GM23338 (cell line): ENCODE data around the gene POU1F1. TPM values are rescaled to one million over a fixed set of nuclear protein-coding genes. Genes with fewer than 3 reads are reported as not detected.
A peak's percentile ranks its signal among the peaks of the same experiment; 100 is the strongest.

ENCODE experiments used
- ATAC-seq: fragments of 200-7000 bp; cut with Tn5 transposase; 3 replicates; pipeline ENCODE4 v1.9.1; 2020
- DNase-seq: peaks from one replicate; pipeline ENCODE4 v3.0.0-alpha.2; 2015; ENCODE audit warnings: low spot score
- H2AFZ ChIP-seq: fragments of 200-600 bp; sonication (generic); 2 replicates; pipeline ENCODE4 v1.8.0; 2016; ENCODE audit warnings: antibody characterized with exemption, mild to moderate bottlenecking, moderate library complexity
- H3F3A ChIP-seq: fragments of 200-600 bp; sonication (generic); replicated peaks from 2 replicates; pipeline ENCODE4 v1.8.0; 2017; ENCODE audit warnings: antibody characterized with exemption, mixed run types, low read depth
- H3K27ac ChIP-seq: fragments of 200-600 bp; sonication (generic); 2 replicates; pipeline ENCODE4 v1.6.1; 2016; ENCODE audit warnings: low read depth
- H3K27me3 ChIP-seq: fragments of 200-600 bp; sonication (generic); 2 replicates; pipeline ENCODE4 v1.8.0; 2016; ENCODE audit warnings: mild to moderate bottlenecking, mixed run types, moderate library complexity; ENCODE audit not compliant: insufficient read depth
- H3K36me3 ChIP-seq: fragments of 200-600 bp; sonication (generic); 2 replicates; pipeline ENCODE4 v1.8.0; 2016; ENCODE audit warnings: mild to moderate bottlenecking; ENCODE audit not compliant: insufficient read depth
- H3K4me1 ChIP-seq: fragments of 200-600 bp; sonication (generic); 2 replicates; pipeline ENCODE4 v1.8.0; 2016; ENCODE audit warnings: mild to moderate bottlenecking, moderate library complexity; ENCODE audit not compliant: insufficient read depth
- H3K4me2 ChIP-seq: fragments of 200-600 bp; sonication (generic); 2 replicates; pipeline ENCODE4 v1.7.1; 2017; ENCODE audit warnings: mixed run types
- H3K4me3 ChIP-seq: fragments of 200-600 bp; sonication (generic); 2 replicates; pipeline ENCODE4 v1.6.1; 2016; ENCODE audit warnings: mixed run types
- H3K79me2 ChIP-seq: fragments of 200-600 bp; sonication (generic); replicated peaks from 2 replicates; pipeline ENCODE4 v1.8.0; 2017; ENCODE audit warnings: mild to moderate bottlenecking; ENCODE audit not compliant: insufficient read depth
- H3K9me2 ChIP-seq: fragments of 200-600 bp; sonication (generic); 2 replicates; pipeline ENCODE4 v1.8.0; 2017; ENCODE audit not compliant: insufficient read depth
- H4K20me1 ChIP-seq: fragments of 200-600 bp; sonication (generic); replicated peaks from 2 replicates; pipeline ENCODE4 v1.8.0; 2017; ENCODE audit warnings: mild to moderate bottlenecking; ENCODE audit not compliant: insufficient read depth
- H3K27ac Mint-ChIP-seq: 2 replicates; pipeline ENCODE4 v1.8.0; 2020; ENCODE audit warnings: inconsistent platforms, mild to moderate bottlenecking, moderate library complexity, mixed read lengths
- H3K27me3 Mint-ChIP-seq: 3 replicates; pipeline ENCODE4 v1.8.0; 2022; ENCODE audit warnings: low read depth, mild to moderate bottlenecking, moderate library complexity, mixed read lengths, inconsistent platforms; ENCODE audit not compliant: insufficient read depth, poor library complexity
- H3K36me3 Mint-ChIP-seq: 3 replicates; pipeline ENCODE4 v1.8.0; 2021; ENCODE audit warnings: low read depth, mild to moderate bottlenecking, inconsistent platforms, moderate library complexity, mixed read lengths
- H3K4me1 Mint-ChIP-seq: 3 replicates; pipeline ENCODE4 v1.8.0; 2020; ENCODE audit warnings: mild to moderate bottlenecking, inconsistent platforms, mixed read lengths
- H3K4me3 Mint-ChIP-seq: 3 replicates; pipeline ENCODE4 v1.8.0; 2021; ENCODE audit warnings: moderate library complexity, mild to moderate bottlenecking, inconsistent platforms, mixed read lengths
- H3K9me3 Mint-ChIP-seq: 3 replicates; pipeline ENCODE4 v1.8.0; 2020; ENCODE audit warnings: moderate library complexity, mild to moderate bottlenecking, inconsistent platforms, mixed read lengths
- CREB1 ChIP-seq: fragments of 250-450 bp; sonication (Bioruptor Pico); IDR thresholded peaks from 2 replicates; pipeline ENCODE4 v1.5.0; 2020; ENCODE audit warnings: low read depth, mild to moderate bottlenecking, moderate library complexity
- JUNB ChIP-seq: IDR thresholded peaks from one replicate; pipeline ENCODE4 v1.6.1; 2016; ENCODE audit warnings: antibody characterized with exemption; ENCODE audit not compliant: unreplicated experiment
- NANOG ChIP-seq: IDR thresholded peaks from 2 replicates; pipeline ENCODE4 v1.6.1; 2016; ENCODE audit warnings: antibody characterized with exemption, borderline replicate concordance
- STAT1 ChIP-seq: IDR thresholded peaks from one replicate; pipeline ENCODE4 v1.6.1; 2016; ENCODE audit warnings: antibody characterized with exemption; ENCODE audit not compliant: unreplicated experiment
- ZNF114 ChIP-seq: fragments of 250-450 bp; sonication (Bioruptor Pico); IDR thresholded peaks from 2 replicates; pipeline ENCODE4 v1.5.0; 2020; ENCODE audit warnings: mild to moderate bottlenecking, moderate library complexity
- polyA plus RNA-seq: library from polyadenylated mRNA; unstranded; fragments of >200 nt; fragmentation: Nextera tagmentation; extraction: Ambion mirVana; gene quantifications from 2 replicates; pipeline ENCODE4 v1.2.1, GENCODE V29; 2016
- total RNA-seq: library from RNA; depleted of rRNA; stranded (reverse); fragments of >200 nt; shearing (Covaris generic); gene quantifications from 2 replicates; pipeline ENCODE4 v1.2.3, GENCODE V29; 2014
- TF ChIP-seq, protein P1 (sequence below): fragments of 250-450 bp; sonication (Bioruptor Pico); IDR thresholded peaks from 2 replicates; pipeline ENCODE4 v1.5.0; 2020; ENCODE audit warnings: mild to moderate bottlenecking, moderate library complexity
- TF ChIP-seq, protein P2 (sequence below), 2 experiments: fragments of 200-600 bp in 1 of 2; sonication (generic) in 1 of 2; conservative IDR thresholded peaks; 2 replicates each; pipeline versions ENCODE4 v1.5.1 to v1.6.1; 2016 to 2017; ENCODE audit warnings: antibody characterized with exemption in 2 of 2, low read depth in 2 of 2, mild to moderate bottlenecking in 2 of 2, moderate library complexity in 1 of 2
- TF ChIP-seq, protein P3 (sequence below): IDR thresholded peaks from 2 replicates; pipeline ENCODE4 v1.6.1; 2016; ENCODE audit warnings: antibody characterized with exemption
- TF ChIP-seq, protein P4 (sequence below): IDR thresholded peaks from one replicate; pipeline ENCODE4 v1.6.1; 2018; ENCODE audit warnings: antibody characterized with exemption; ENCODE audit not compliant: unreplicated experiment

The POU1F1 gene
- total and polyA plus RNA-seq, 2 experiments from 2014 or later: not detected

DNA sequence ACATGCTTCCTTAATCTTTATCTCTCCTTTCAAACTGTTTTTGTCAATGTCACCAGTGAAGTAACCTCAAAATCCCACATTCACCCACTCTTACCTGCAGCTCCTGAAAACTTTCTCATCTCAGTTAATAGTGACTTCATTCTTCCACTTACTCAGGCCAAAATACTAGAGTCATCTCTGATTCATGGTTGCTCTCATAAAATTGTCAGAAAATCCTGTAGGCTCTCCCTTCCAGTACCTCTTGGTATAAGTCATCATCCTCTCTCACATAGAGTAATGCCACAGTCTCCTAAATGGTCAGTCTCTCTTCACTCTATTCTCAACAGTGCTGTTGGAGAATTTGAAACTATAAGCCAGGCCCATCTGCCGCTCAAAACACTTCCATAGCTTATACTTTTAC, 34.9 kb upstream of the POU1F1 start:
- Mint-ChIP-seq H3K27ac (no peak overlapping the region), H3K4me3 (no peak overlapping the region), H3K4me1 (peaks cover 4% of the 10 kb centered on the region; the same call in 2 of the 3 replicates), H3K36me3 (no peaks in the 10 kb centered on the region), H3K9me3 (peaks cover 3% of the 10 kb centered on the region; the same call in 2 of the 3 replicates), H3K27me3 (no peaks in the 10 kb centered on the region)
- Histone ChIP-seq H3K4me2 (no peak overlapping the region), H3K4me1 (no peaks in the 10 kb centered on the region), H2AFZ (no peak overlapping the region), H3K27me3 (no peaks in the 10 kb centered on the region), H3K9me2 (no peaks in the 10 kb centered on the region), H4K20me1 (no peaks in the 10 kb centered on the region), H3K27ac (no peak overlapping the region), H3K4me3 (no peak overlapping the region), H3K79me2 (no peaks in the 10 kb centered on the region), H3K36me3 (no peaks in the 10 kb centered on the region), H3F3A (no peaks in the 10 kb centered on the region)
- TF ChIP-seq, protein P1, sequence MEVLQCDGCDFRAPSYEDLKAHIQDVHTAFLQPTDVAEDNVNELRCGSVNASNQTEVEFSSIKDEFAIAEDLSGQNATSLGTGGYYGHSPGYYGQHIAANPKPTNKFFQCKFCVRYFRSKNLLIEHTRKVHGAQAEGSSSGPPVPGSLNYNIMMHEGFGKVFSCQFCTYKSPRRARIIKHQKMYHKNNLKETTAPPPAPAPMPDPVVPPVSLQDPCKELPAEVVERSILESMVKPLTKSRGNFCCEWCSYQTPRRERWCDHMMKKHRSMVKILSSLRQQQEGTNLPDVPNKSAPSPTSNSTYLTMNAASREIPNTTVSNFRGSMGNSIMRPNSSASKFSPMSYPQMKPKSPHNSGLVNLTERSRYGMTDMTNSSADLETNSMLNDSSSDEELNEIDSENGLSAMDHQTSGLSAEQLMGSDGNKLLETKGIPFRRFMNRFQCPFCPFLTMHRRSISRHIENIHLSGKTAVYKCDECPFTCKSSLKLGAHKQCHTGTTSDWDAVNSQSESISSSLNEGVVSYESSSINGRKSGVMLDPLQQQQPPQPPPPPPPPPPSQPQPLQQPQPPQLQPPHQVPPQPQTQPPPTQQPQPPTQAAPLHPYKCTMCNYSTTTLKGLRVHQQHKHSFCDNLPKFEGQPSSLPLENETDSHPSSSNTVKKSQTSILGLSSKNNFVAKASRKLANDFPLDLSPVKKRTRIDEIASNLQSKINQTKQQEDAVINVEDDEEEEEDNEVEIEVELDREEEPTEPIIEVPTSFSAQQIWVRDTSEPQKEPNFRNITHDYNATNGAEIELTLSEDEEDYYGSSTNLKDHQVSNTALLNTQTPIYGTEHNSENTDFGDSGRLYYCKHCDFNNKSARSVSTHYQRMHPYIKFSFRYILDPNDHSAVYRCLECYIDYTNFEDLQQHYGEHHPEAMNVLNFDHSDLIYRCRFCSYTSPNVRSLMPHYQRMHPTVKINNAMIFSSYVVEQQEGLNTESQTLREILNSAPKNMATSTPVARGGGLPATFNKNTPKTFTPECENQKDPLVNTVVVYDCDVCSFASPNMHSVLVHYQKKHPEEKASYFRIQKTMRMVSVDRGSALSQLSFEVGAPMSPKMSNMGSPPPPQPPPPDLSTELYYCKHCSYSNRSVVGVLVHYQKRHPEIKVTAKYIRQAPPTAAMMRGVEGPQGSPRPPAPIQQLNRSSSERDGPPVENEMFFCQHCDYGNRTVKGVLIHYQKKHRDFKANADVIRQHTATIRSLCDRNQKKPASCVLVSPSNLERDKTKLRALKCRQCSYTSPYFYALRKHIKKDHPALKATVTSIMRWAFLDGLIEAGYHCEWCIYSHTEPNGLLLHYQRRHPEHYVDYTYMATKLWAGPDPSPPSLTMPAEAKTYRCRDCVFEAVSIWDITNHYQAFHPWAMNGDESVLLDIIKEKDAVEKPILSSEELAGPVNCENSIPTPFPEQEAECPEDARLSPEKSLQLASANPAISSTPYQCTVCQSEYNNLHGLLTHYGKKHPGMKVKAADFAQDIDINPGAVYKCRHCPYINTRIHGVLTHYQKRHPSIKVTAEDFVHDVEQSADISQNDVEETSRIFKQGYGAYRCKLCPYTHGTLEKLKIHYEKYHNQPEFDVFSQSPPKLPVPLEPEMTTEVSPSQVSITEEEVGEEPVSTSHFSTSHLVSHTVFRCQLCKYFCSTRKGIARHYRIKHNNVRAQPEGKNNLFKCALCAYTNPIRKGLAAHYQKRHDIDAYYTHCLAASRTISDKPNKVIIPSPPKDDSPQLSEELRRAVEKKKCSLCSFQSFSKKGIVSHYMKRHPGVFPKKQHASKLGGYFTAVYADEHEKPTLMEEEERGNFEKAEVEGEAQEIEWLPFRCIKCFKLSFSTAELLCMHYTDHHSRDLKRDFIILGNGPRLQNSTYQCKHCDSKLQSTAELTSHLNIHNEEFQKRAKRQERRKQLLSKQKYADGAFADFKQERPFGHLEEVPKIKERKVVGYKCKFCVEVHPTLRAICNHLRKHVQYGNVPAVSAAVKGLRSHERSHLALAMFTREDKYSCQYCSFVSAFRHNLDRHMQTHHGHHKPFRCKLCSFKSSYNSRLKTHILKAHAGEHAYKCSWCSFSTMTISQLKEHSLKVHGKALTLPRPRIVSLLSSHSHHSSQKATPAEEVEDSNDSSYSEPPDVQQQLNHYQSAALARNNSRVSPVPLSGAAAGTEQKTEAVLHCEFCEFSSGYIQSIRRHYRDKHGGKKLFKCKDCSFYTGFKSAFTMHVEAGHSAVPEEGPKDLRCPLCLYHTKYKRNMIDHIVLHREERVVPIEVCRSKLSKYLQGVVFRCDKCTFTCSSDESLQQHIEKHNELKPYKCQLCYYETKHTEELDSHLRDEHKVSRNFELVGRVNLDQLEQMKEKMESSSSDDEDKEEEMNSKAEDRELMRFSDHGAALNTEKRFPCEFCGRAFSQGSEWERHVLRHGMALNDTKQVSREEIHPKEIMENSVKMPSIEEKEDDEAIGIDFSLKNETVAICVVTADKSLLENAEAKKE (CRISPR knock-in tag): no peak
- TF ChIP-seq STAT1: no peak
- TF ChIP-seq, protein P2, sequence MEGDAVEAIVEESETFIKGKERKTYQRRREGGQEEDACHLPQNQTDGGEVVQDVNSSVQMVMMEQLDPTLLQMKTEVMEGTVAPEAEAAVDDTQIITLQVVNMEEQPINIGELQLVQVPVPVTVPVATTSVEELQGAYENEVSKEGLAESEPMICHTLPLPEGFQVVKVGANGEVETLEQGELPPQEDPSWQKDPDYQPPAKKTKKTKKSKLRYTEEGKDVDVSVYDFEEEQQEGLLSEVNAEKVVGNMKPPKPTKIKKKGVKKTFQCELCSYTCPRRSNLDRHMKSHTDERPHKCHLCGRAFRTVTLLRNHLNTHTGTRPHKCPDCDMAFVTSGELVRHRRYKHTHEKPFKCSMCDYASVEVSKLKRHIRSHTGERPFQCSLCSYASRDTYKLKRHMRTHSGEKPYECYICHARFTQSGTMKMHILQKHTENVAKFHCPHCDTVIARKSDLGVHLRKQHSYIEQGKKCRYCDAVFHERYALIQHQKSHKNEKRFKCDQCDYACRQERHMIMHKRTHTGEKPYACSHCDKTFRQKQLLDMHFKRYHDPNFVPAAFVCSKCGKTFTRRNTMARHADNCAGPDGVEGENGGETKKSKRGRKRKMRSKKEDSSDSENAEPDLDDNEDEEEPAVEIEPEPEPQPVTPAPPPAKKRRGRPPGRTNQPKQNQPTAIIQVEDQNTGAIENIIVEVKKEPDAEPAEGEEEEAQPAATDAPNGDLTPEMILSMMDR (conservative IDR thresholded peaks at IDR 0.05; ENCODE audit: low read depth in 2 of 2): no peak
- no peak for TF ChIP-seq ZNF114 (CRISPR knock-in tag)
- DNase-seq (no peak), ATAC-seq (no peak)

DNA sequence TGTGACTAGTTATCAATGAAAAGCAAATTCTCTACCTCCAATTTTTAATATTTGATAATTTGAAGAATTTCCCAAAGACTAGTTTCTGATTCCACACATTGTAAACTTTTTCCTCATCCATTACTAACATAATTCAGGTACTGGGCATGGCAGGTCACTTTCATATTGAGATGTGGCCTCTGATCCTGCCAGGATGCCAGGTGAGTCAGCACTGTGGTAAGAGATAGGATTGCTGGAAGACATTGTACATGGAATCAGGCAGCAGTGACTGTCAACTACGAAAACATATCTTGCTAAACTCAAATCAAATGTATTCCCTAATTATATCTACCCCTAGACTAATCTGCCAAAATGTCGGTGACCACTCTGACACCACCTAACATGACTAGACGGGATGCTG, 33.2 kb upstream of the POU1F1 start:
- H3K9me3 Mint-ChIP-seq: peaks cover 3% of the 10 kb centered on the region; the same call in 2 of the 3 replicates
- no peaks in the 10 kb centered on the region for H3K79me2 ChIP-seq
- ATAC-seq: no peak
- H3K4me3 ChIP-seq: no peak overlapping the region
- no peak overlapping the region for H3K4me2 ChIP-seq
- H3K4me1 ChIP-seq: no peaks in the 10 kb centered on the region
- no peak overlapping the region for H3K4me3 Mint-ChIP-seq
- no peaks in the 10 kb centered on the region for H3F3A ChIP-seq
- H3K9me2 ChIP-seq: no peaks in the 10 kb centered on the region
- H3K27me3 ChIP-seq: no peaks in the 10 kb centered on the region
- no peaks in the 10 kb centered on the region for H3K27me3 Mint-ChIP-seq
- peak overlapping the region; percentile 25 for H3K27ac Mint-ChIP-seq
- no peak overlapping the region for H2AFZ ChIP-seq
- no peaks in the 10 kb centered on the region for H4K20me1 ChIP-seq
- H3K27ac ChIP-seq: no peak overlapping the region
- peaks cover 4% of the 10 kb centered on the region; the same call in 2 of the 3 replicates for H3K4me1 Mint-ChIP-seq
- H3K36me3 Mint-ChIP-seq: no peaks in the 10 kb centered on the region
- no peaks in the 10 kb centered on the region for H3K36me3 ChIP-seq
- DNase-seq: no peak
- TF ChIP-seq, protein P3, sequence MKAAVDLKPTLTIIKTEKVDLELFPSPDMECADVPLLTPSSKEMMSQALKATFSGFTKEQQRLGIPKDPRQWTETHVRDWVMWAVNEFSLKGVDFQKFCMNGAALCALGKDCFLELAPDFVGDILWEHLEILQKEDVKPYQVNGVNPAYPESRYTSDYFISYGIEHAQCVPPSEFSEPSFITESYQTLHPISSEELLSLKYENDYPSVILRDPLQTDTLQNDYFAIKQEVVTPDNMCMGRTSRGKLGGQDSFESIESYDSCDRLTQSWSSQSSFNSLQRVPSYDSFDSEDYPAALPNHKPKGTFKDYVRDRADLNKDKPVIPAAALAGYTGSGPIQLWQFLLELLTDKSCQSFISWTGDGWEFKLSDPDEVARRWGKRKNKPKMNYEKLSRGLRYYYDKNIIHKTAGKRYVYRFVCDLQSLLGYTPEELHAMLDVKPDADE: no peak
- TF ChIP-seq, protein P4, sequence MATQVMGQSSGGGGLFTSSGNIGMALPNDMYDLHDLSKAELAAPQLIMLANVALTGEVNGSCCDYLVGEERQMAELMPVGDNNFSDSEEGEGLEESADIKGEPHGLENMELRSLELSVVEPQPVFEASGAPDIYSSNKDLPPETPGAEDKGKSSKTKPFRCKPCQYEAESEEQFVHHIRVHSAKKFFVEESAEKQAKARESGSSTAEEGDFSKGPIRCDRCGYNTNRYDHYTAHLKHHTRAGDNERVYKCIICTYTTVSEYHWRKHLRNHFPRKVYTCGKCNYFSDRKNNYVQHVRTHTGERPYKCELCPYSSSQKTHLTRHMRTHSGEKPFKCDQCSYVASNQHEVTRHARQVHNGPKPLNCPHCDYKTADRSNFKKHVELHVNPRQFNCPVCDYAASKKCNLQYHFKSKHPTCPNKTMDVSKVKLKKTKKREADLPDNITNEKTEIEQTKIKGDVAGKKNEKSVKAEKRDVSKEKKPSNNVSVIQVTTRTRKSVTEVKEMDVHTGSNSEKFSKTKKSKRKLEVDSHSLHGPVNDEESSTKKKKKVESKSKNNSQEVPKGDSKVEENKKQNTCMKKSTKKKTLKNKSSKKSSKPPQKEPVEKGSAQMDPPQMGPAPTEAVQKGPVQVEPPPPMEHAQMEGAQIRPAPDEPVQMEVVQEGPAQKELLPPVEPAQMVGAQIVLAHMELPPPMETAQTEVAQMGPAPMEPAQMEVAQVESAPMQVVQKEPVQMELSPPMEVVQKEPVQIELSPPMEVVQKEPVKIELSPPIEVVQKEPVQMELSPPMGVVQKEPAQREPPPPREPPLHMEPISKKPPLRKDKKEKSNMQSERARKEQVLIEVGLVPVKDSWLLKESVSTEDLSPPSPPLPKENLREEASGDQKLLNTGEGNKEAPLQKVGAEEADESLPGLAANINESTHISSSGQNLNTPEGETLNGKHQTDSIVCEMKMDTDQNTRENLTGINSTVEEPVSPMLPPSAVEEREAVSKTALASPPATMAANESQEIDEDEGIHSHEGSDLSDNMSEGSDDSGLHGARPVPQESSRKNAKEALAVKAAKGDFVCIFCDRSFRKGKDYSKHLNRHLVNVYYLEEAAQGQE: no peak
- TF ChIP-seq JUNB (no peak), NANOG (no peak), CREB1 (CRISPR knock-in tag) (no peak)
